T-helper 17 cell (primary cell): ENCODE data around the gene GRPEL1. TPM values are rescaled to one million over a fixed set of nuclear protein-coding genes. Genes with fewer than 3 reads are reported as not detected.
"Not testable (repeated sequence)": the region's sequence is repeated elsewhere in the genome, so short reads cannot be mapped to it uniquely, and the experiment has no call there.

Experiments used
- ATAC-seq: fragments of 150-1000 bp; cut with Tn5 transposase; 2 replicates; pipeline ENCODE4 v1.10.0; 2021; ENCODE audit warnings: mild to moderate bottlenecking, moderate library complexity
- DNase-seq, 3 donors: peaks; one replicate each; pipeline versions ENCODE4 v3.0.0 to v3.0.0-alpha.2; 2020 to 2021
- H3K9me3 ChIP-seq: one replicate; pipeline ENCODE4 v1.7.0; 2013; ENCODE audit warnings: low read length, mild to moderate bottlenecking; ENCODE audit not compliant: control insufficient read depth, poor library complexity, severe bottlenecking
- H3K27ac Mint-ChIP-seq: one replicate; pipeline ENCODE4 v1.8.0; 2022; ENCODE audit warnings: mild to moderate bottlenecking, moderate library complexity, mixed read lengths
- H3K27me3 Mint-ChIP-seq: one replicate; pipeline ENCODE4 v1.8.0; 2022; ENCODE audit warnings: mixed read lengths
- H3K36me3 Mint-ChIP-seq: one replicate; pipeline ENCODE4 v1.8.0; 2022; ENCODE audit warnings: low read depth, mixed read lengths
- H3K4me1 Mint-ChIP-seq: one replicate; pipeline ENCODE4 v1.8.0; 2022; ENCODE audit warnings: mild to moderate bottlenecking, mixed read lengths
- H3K4me3 Mint-ChIP-seq: one replicate; pipeline ENCODE4 v1.8.0; 2022; ENCODE audit warnings: mild to moderate bottlenecking, moderate library complexity, mixed read lengths
- total RNA-seq, 4 donors: library from RNA in 2 of 4; stranded (reverse) in 2 of 4; gene quantifications; one replicate each; pipeline ENCODE4 v1.2.3 and lab custom pipeline; 2022 to 2026

GRPEL1 gene
- total RNA-seq, 2 donors from 2014 or later: 45.8 to 47.1 TPM

DNA sequence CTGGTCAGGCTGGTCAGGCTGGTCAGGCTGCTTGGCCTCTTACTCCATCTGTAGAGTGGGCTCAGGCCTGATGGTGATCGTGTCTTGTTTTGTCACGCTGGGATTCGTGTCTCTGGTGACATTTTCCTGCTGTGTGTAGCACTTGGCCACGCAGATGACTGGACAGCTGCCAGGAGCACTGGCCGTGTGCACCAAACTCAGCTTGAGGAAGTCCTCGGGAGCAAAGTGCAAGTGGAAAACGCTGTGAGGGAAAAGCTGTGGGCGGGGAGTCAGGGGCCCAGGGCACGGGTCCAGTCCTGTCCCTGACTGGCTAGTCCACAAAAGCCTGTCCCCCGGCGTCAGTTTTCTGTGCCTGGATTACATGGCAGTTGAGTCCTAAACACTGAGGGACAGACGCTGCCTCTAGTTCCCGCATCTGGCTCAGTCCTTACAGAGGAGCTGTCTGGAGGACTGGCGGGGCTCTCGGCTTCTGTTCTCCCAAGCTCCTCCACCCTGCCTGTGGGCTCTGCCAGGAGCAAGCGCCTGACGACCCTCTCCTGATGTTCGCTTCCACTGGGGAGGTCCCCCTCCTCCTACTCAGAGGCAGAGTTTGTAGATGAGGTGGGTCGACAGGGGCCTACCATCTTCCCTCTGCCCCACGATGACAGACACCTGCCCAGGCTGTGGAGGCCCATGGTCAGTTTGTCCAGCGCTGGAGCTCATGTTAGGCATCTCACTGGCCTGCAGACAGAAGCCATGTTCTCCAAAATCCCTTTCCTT lies 35.9 kb upstream of the GRPEL1 start:
- DNase-seq (no peak), ATAC-seq (no peak)
- Mint-ChIP-seq H3K4me1 (peaks cover 13% of the 10 kb centered on the region), H3K27me3 (no peaks in the 10 kb centered on the region), H3K27ac (no peak overlapping the region), H3K36me3 (no peaks in the 10 kb centered on the region), H3K4me3 (peak overlapping the region; percentile 89)
- no peaks in the 10 kb centered on the region for H3K9me3 ChIP-seq

DNA sequence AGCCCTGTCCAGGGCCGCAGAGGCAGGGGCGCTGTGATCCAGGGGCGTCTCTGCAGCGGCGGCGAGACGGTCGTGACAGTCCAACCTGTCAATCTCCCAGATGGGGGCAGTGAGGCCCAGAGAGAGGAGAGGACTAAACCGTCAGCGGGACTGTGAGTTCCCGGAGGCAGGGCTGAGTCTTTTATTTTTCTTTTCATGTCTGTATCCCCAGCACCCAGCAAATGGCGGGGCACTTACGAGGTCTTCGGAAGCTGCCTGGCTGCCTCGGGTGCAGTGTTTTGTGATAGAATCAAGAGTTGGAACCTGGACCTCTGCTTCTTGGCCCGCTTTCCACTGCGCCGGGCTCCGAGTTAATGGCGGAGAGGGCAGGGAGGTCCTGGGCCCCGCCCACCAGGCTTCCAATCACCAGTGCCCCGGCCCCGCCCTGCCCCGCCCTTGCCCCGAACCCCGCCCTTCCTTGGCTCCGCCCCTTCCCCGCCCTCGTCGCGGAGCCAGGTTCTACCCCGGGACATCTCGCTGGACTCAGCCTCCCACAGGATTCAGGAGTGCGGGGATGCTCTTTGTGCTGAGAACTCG lies 35.3 kb upstream of the GRPEL1 start:
- no peaks in the 10 kb centered on the region for H3K27me3 Mint-ChIP-seq
- ATAC-seq (peak; percentile 93), DNase-seq (peak; percentile 62 to 78 (median 75))
- H3K27ac Mint-ChIP-seq: peak overlapping the region; percentile 69
- no peaks in the 10 kb centered on the region for H3K9me3 ChIP-seq
- H3K36me3 Mint-ChIP-seq: no peaks in the 10 kb centered on the region
- peaks cover 13% of the 10 kb centered on the region for H3K4me1 Mint-ChIP-seq
- peak overlapping the region; percentile 89 for H3K4me3 Mint-ChIP-seq

- not testable (repeated sequence) for H3K9me3 ChIP-seq, DNase-seq, H3K27me3 Mint-ChIP-seq, H3K36me3 Mint-ChIP-seq
- H3K4me1 Mint-ChIP-seq: peaks cover 13% of the 10 kb centered on the region
- peak overlapping the region; percentile 69 for H3K27ac Mint-ChIP-seq
- peak overlapping the region; percentile 89 for H3K4me3 Mint-ChIP-seq
- ATAC-seq: peak; percentile 3
These were observed 34.6 kb upstream of the GRPEL1 start for GRCh38 chr4:7102516-7102909.

- peak; percentile 23 to 34 (median 30) for DNase-seq
- Mint-ChIP-seq H3K27me3 (peaks cover 2% of the 10 kb centered on the region), H3K4me3 (peak overlapping the region; percentile 89), H3K4me1 (peaks cover 13% of the 10 kb centered on the region), H3K36me3 (no peaks in the 10 kb centered on the region), H3K27ac (peak overlapping the region; percentile 69)
- H3K9me3 ChIP-seq: no peaks in the 10 kb centered on the region
- ATAC-seq: peak; percentile 55
These were observed 34.0 kb upstream of the GRPEL1 start for GRCh38 chr4:7101692-7102515.

DNA sequence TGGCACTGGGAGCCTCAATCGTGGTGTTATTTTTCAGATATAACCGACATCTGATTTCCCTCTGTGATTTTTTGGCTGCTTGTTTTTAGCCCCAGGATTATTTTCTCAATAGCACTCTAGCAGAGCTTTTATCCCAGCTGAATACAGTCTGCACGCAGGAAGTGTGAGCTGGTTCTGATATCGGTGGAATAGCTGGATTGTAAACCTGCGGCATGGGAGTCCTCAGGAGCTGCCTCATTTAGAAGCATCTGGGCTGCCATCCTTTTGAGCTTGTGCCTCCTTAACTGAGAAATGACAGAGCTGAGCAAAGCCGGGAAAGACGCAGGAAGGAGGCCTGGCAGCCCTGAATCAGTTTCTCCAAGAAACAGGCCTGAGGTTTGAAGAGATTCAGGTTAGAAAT lies 28.4 kb upstream of the GRPEL1 start:
- H3K4me1 Mint-ChIP-seq: no peaks in the 10 kb centered on the region

GRCh38 chr4:7095611-7096155 lies 27.8 kb upstream of the GRPEL1 start:
- no peak for DNase-seq
- no peak overlapping the region for H3K27ac Mint-ChIP-seq
- H3K4me3 Mint-ChIP-seq: no peak overlapping the region
- no peaks in the 10 kb centered on the region for H3K9me3 ChIP-seq
- peaks cover 2% of the 10 kb centered on the region for H3K36me3 Mint-ChIP-seq
- no peaks in the 10 kb centered on the region for H3K4me1 Mint-ChIP-seq
- peaks cover 36% of the 10 kb centered on the region for H3K27me3 Mint-ChIP-seq
- no peak for ATAC-seq

More for the DNA sequence above, 28.4 kb upstream of the GRPEL1 start:
- DNase-seq (no peak), ATAC-seq (no peak)
- peaks cover 2% of the 10 kb centered on the region for H3K36me3 Mint-ChIP-seq
- no peak overlapping the region for H3K27ac Mint-ChIP-seq
- H3K4me3 Mint-ChIP-seq: no peak overlapping the region
- H3K27me3 Mint-ChIP-seq: peaks cover 31% of the 10 kb centered on the region
- no peaks in the 10 kb centered on the region for H3K9me3 ChIP-seq

DNA sequence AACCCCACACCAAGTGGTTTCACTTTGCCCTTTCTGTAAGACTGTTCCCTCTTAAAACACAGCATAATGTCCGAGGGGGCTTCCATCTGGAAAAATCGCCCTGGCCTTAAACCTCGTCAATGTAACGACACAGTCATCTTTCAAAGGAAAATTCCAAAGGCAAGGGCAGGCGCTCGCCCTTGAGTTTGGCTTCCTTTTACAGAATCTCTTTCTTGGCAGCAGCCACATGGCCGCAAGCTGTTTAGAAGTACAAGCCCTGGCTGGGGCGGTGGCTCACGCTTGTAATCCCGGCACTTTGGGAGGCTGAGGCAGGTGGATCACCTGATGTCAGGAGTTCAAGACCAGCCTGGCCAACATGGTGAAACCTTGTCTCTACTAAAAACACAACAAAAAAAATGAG lies 27.1 kb upstream of the GRPEL1 start:
- Mint-ChIP-seq H3K27ac (no peak overlapping the region), H3K4me3 (no peak overlapping the region), H3K36me3 (peaks cover 2% of the 10 kb centered on the region), H3K27me3 (peaks cover 38% of the 10 kb centered on the region), H3K4me1 (no peaks in the 10 kb centered on the region)
- no peak for ATAC-seq
- no peak for DNase-seq
- no peaks in the 10 kb centered on the region for H3K9me3 ChIP-seq

- Mint-ChIP-seq H3K27me3 (peaks cover 57% of the 10 kb centered on the region), H3K36me3 (peaks cover 2% of the 10 kb centered on the region), H3K4me3 (no peak overlapping the region), H3K4me1 (no peaks in the 10 kb centered on the region), H3K27ac (no peak overlapping the region)
- ATAC-seq: no peak
- H3K9me3 ChIP-seq: no peaks in the 10 kb centered on the region
- DNase-seq: no peak
These were observed 24.2 kb upstream of the GRPEL1 start for GRCh38 chr4:7092026-7092425.

DNA sequence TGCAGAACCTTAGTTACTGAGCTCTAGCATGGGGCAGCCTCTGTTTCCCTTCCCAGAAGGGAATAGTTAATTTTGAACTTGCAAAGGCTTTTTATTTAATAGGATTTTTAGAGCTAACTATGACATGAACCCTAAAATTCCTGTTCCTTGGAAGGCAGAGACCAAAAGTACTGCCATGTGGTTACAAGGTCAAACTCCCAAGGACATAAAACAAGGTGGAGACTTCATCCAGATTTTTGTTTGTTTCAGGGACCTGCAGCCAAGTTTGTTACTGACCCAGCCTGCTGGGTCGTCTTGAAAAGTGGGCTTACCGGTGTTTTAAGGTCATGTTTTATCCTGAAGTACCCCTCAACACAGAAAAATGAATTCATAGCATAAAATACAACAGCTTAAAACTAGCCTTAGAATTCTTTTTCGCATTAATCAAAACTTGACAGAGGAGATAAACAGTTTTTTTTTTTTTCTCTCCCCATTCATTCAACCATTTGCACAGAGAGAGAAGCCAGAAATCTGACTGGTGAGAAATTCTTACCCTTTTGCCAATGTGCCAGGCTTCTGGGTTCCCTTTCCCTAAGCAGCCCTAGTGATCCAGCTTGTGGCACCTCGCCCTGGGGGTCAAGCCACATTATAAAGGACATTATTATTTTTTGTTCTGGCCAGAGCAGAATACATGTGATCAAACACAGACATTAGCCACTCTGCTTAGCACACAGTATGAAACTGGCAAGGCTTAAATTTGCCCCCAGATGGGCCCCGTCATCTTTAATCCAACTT lies 21.5 kb upstream of the GRPEL1 start:
- Mint-ChIP-seq H3K36me3 (peaks cover 2% of the 10 kb centered on the region), H3K27me3 (peaks cover 66% of the 10 kb centered on the region), H3K27ac (no peak overlapping the region), H3K4me1 (no peaks in the 10 kb centered on the region), H3K4me3 (no peak overlapping the region)
- DNase-seq: no peak
- no peaks in the 10 kb centered on the region for H3K9me3 ChIP-seq
- ATAC-seq: no peak

- Mint-ChIP-seq H3K27ac (no peak overlapping the region), H3K4me1 (peaks cover 2% of the 10 kb centered on the region), H3K4me3 (no peak overlapping the region), H3K27me3 (peaks cover 66% of the 10 kb centered on the region), H3K36me3 (peaks cover 4% of the 10 kb centered on the region)
- no peaks in the 10 kb centered on the region for H3K9me3 ChIP-seq
- DNase-seq: no peak
- ATAC-seq: no peak
These were observed 19.2 kb upstream of the GRPEL1 start for GRCh38 chr4:7087036-7087435.

GRCh38 chr4:7086384-7086783 lies 18.5 kb upstream of the GRPEL1 start:
- peaks cover 2% of the 10 kb centered on the region for H3K4me1 Mint-ChIP-seq
- ATAC-seq (no peak), DNase-seq (no peak)
- peaks cover 4% of the 10 kb centered on the region for H3K36me3 Mint-ChIP-seq
- peaks cover 62% of the 10 kb centered on the region for H3K27me3 Mint-ChIP-seq
- no peaks in the 10 kb centered on the region for H3K9me3 ChIP-seq
- no peak overlapping the region for H3K4me3 Mint-ChIP-seq
- no peak overlapping the region for H3K27ac Mint-ChIP-seq

DNA sequence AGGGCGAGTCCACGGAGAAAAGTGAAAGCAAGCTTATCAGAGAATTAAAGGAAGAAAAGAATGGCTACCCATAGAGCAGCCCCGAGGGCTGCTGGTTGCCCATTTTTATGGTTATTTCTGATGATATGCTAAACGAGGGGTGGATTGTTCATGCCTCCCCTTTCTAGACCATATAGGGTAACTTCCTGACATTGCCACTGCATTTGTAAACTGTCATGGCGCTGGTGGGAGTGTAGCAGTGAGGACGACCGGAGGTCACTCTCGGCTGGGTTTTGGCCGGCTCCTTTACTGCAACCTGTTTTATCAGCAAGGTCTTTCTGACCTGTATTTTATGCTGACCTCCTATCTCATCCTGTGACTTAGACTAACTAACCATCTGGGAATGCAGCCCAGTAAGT lies 16.7 kb upstream of the GRPEL1 start:
- H3K4me1 Mint-ChIP-seq, H3K9me3 ChIP-seq, H3K36me3 Mint-ChIP-seq, ATAC-seq, DNase-seq, H3K27ac Mint-ChIP-seq, H3K4me3 Mint-ChIP-seq: not testable (repeated sequence)
- peaks cover 50% of the 10 kb centered on the region for H3K27me3 Mint-ChIP-seq
